ENCODE measurements around the gene PAQR6.

GRCh38 chr1:156200044-156200443 lies 47.8 kb downstream of the PAQR6 start:
- TF ChIP-seq, protein P1, sequence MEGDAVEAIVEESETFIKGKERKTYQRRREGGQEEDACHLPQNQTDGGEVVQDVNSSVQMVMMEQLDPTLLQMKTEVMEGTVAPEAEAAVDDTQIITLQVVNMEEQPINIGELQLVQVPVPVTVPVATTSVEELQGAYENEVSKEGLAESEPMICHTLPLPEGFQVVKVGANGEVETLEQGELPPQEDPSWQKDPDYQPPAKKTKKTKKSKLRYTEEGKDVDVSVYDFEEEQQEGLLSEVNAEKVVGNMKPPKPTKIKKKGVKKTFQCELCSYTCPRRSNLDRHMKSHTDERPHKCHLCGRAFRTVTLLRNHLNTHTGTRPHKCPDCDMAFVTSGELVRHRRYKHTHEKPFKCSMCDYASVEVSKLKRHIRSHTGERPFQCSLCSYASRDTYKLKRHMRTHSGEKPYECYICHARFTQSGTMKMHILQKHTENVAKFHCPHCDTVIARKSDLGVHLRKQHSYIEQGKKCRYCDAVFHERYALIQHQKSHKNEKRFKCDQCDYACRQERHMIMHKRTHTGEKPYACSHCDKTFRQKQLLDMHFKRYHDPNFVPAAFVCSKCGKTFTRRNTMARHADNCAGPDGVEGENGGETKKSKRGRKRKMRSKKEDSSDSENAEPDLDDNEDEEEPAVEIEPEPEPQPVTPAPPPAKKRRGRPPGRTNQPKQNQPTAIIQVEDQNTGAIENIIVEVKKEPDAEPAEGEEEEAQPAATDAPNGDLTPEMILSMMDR (IDR thresholded peaks at IDR 0.05): no peak
- TF ChIP-seq POLR2A (IDR thresholded peaks at IDR 0.05): no peak

All from thyroid gland (tissue), 4 donors.